Gastroesophageal sphincter (tissue), 4 donors: ENCODE data around the gene RNF123. TPM values are rescaled to one million over a fixed set of nuclear protein-coding genes. Genes with fewer than 3 reads are reported as not detected.

Experiments used
- ATAC-seq: fragments of 150-250 bp; one replicate; pipeline ENCODE4 v1.9.1; 2016; ENCODE audit warnings: mild to moderate bottlenecking, moderate library complexity
- H3K27ac ChIP-seq, 4 donors: fragments of 200-600 bp; sonication (generic) in 3 of 4; 1 replicate in 3 of 4; 2 replicates in 1 of 4; pipeline ENCODE4 v1.5.1; 2016 to 2019
- H3K27me3 ChIP-seq: fragments of 200-600 bp; sonication (generic); one replicate; pipeline ENCODE4 v1.5.1; 2019
- H3K36me3 ChIP-seq, 2 donors: fragments of 200-600 bp; sonication (generic); one replicate each; pipeline ENCODE4 v1.5.1; 2019; ENCODE audit warnings: control low read depth in 1 of 2
- H3K4me1 ChIP-seq, 3 donors: fragments of 200-600 bp; sonication (generic); 1 replicate in 2 of 3; 2 replicates in 1 of 3; pipeline ENCODE4 v1.5.1; 2016 to 2019; ENCODE audit warnings: control low read depth in 2 of 3
- H3K4me3 ChIP-seq, 2 donors: fragments of 200-600 bp; sonication (generic); one replicate each; pipeline ENCODE4 v1.5.1; 2019; ENCODE audit warnings: mild to moderate bottlenecking in 1 of 2, moderate library complexity in 1 of 2
- H3K9me3 ChIP-seq, 3 donors: fragments of 200-600 bp; sonication (generic); one replicate each; pipeline ENCODE4 v1.5.1; 2017 to 2019; ENCODE audit warnings: control low read depth in 2 of 3
- CTCF ChIP-seq, 4 experiments: fragments of 200-600 bp in 2 of 4; fragments of 450-650 bp in 2 of 4; sonication (generic) in 1 of 4; IDR thresholded peaks; one replicate each; pipeline ENCODE4 v1.5.1; 2017 to 2019; ENCODE audit warnings: antibody characterized with exemption in 4 of 4, mild to moderate bottlenecking in 2 of 4, moderate library complexity in 2 of 4
- EP300 ChIP-seq: sonication (generic); formaldehyde crosslinking; IDR thresholded peaks from one replicate; pipeline ENCODE4 v1.6.1; 2017; ENCODE audit warnings: antibody characterized with exemption, mild to moderate bottlenecking
- POLR2A ChIP-seq, 2 donors: fragments of 450-650 bp; IDR thresholded peaks; one replicate each; pipeline ENCODE4 v1.6.1; 2017; ENCODE audit warnings: antibody characterized with exemption in 2 of 2, mild to moderate bottlenecking in 2 of 2, moderate library complexity in 1 of 2
- POLR2AphosphoS5 ChIP-seq: sonication (generic); formaldehyde crosslinking; IDR thresholded peaks from one replicate; pipeline ENCODE4 v1.6.1; 2017; ENCODE audit warnings: antibody characterized with exemption
- WGBS, 2 donors: methylation state at CpG; one replicate each; pipeline ENCODE4 v1.1.5; 2018; ENCODE audit warnings: low coverage in 1 of 2; 5-methylcytosine and 5-hydroxymethylcytosine counted together
- total RNA-seq, 4 donors: library from RNA; depleted of rRNA; stranded (reverse); fragments of >200 nt; gene quantifications; one replicate each; pipeline ENCODE4 v1.1.0, GENCODE V29; 2016

RNF123 gene
- total RNA-seq, 4 donors from 2014 or later, result 18.5 to 31.2 (median 21.8) TPM

- Histone ChIP-seq H3K4me1 (no peaks in the 10 kb centered on the region), H3K27ac (no peak overlapping the region), H3K36me3 (no peaks in the 10 kb centered on the region), H3K9me3 (no peaks in the 10 kb centered on the region), H3K27me3 (no peaks in the 10 kb centered on the region), H3K4me3 (no peak overlapping the region)
- 72 to 100% methylated on average over 1 to 6 of the region's 8 CpGs for WGBS, 2 donors
- no peak for ATAC-seq
- TF ChIP-seq CTCF (IDR thresholded peaks at IDR 0.05) (no peak), EP300 (no peak), POLR2AphosphoS5 (no peak), POLR2A (IDR thresholded peaks at IDR 0.05) (no peak)
These were observed 44.7 kb upstream of the RNF123 start for GRCh38 chr3:49644684-49645083.

DNA sequence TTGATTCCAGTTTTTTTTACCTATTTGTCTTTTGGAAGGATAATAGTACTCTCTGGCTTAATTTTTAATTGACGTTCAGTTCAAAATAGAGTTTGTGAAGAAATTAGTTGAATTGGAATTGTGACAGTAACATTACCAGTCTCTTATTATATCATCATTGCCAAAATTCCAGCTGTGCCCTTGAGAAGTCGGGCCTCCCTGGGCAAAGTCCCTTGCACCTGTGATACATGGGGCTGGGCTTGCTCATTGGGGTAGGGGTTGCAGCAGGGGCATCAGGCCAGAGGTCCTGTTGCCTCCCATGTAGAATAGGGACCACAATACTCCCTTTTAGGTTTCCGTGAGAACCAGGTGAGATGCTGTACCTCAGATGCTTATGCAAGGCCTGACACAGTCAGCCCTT is 43.1 kb upstream of the RNF123 start:
- H3K27ac ChIP-seq, result no peak overlapping the region
- TF ChIP-seq CTCF (IDR thresholded peaks at IDR 0.05) (no peak), POLR2AphosphoS5 (no peak), EP300 (no peak), POLR2A (IDR thresholded peaks at IDR 0.05) (no peak)
- no peak overlapping the region for H3K4me3 ChIP-seq
- H3K4me1 ChIP-seq, result no peaks in the 10 kb centered on the region
- ATAC-seq, result no peak
- no peaks in the 10 kb centered on the region for H3K36me3 ChIP-seq
- H3K9me3 ChIP-seq, result no peaks in the 10 kb centered on the region
- 60 to 78% methylated on average over 1 to 2 of the region's 3 CpGs for WGBS, 2 donors
- no peaks in the 10 kb centered on the region for H3K27me3 ChIP-seq

GRCh38 chr3:49647741-49648140 is 41.6 kb upstream of the RNF123 start:
- no peak overlapping the region for H3K27ac ChIP-seq

GRCh38 chr3:49648354-49649019 is 40.9 kb upstream of the RNF123 start:
- H3K9me3 ChIP-seq, result no peaks in the 10 kb centered on the region
- ATAC-seq, result no peak

More at GRCh38 chr3:49647741-49648140, 41.6 kb upstream of the RNF123 start:
- no peaks in the 10 kb centered on the region for H3K9me3 ChIP-seq
- no peak overlapping the region for H3K4me3 ChIP-seq
- no peaks in the 10 kb centered on the region for H3K27me3 ChIP-seq
- H3K4me1 ChIP-seq, result no peaks in the 10 kb centered on the region
- no peaks in the 10 kb centered on the region for H3K36me3 ChIP-seq
- no peak for TF ChIP-seq POLR2A (IDR thresholded peaks at IDR 0.05)
- no peak for TF ChIP-seq CTCF (IDR thresholded peaks at IDR 0.05)
- no peak for TF ChIP-seq POLR2AphosphoS5
- no peak for TF ChIP-seq EP300
- ATAC-seq, result no peak
- 45 to 78% methylated on average over 1 to 2 of the region's 2 CpGs for WGBS, 2 donors

More at GRCh38 chr3:49648354-49649019, 40.9 kb upstream of the RNF123 start:
- Histone ChIP-seq H3K27ac (no peak overlapping the region), H3K4me1 (no peaks in the 10 kb centered on the region), H3K4me3 (no peak overlapping the region), H3K27me3 (no peaks in the 10 kb centered on the region), H3K36me3 (no peaks in the 10 kb centered on the region)
- TF ChIP-seq EP300, result no peak
- no peak for TF ChIP-seq CTCF (IDR thresholded peaks at IDR 0.05)
- no peak for TF ChIP-seq POLR2AphosphoS5
- no peak for TF ChIP-seq POLR2A (IDR thresholded peaks at IDR 0.05)
- WGBS, 2 donors, result 80% methylated on average over 2 of the region's 3 CpGs; no CpG with 5 or more reads in 1 of the 2 donors
